Stimulated activated naive CD8-positive, alpha-beta T cell treated with anti-CD3 and anti-CD28 coated beads, Interleukin-15, Interleukin-2, amounts not matched to agents 100 ng/mL and 50 ng/mL, for 24 hours (primary cell): Measurements from ENCODE around the gene STK17A.
"Not testable (repeated sequence)": the region's sequence is repeated elsewhere in the genome, so short reads cannot be mapped to it uniquely, and the experiment has no call there.

Experiments
- H3K27ac Mint-ChIP-seq: one replicate; pipeline ENCODE4 v1.8.0; 2021; ENCODE audit warnings: mild to moderate bottlenecking, mixed read lengths
- H3K27me3 Mint-ChIP-seq: one replicate; pipeline ENCODE4 v1.8.0; 2021; ENCODE audit warnings: mixed read lengths
- H3K36me3 Mint-ChIP-seq: one replicate; pipeline ENCODE4 v1.8.0; 2021; ENCODE audit warnings: low read depth, mixed read lengths
- H3K4me1 Mint-ChIP-seq: one replicate; pipeline ENCODE4 v1.8.0; 2021; ENCODE audit warnings: low read depth, mixed read lengths
- H3K4me3 Mint-ChIP-seq: one replicate; pipeline ENCODE4 v1.8.0; 2021; ENCODE audit warnings: mild to moderate bottlenecking, mixed read lengths
- H3K9me3 Mint-ChIP-seq: one replicate; pipeline ENCODE4 v1.8.0; 2021; ENCODE audit warnings: mixed read lengths

The STK17A gene

DNA sequence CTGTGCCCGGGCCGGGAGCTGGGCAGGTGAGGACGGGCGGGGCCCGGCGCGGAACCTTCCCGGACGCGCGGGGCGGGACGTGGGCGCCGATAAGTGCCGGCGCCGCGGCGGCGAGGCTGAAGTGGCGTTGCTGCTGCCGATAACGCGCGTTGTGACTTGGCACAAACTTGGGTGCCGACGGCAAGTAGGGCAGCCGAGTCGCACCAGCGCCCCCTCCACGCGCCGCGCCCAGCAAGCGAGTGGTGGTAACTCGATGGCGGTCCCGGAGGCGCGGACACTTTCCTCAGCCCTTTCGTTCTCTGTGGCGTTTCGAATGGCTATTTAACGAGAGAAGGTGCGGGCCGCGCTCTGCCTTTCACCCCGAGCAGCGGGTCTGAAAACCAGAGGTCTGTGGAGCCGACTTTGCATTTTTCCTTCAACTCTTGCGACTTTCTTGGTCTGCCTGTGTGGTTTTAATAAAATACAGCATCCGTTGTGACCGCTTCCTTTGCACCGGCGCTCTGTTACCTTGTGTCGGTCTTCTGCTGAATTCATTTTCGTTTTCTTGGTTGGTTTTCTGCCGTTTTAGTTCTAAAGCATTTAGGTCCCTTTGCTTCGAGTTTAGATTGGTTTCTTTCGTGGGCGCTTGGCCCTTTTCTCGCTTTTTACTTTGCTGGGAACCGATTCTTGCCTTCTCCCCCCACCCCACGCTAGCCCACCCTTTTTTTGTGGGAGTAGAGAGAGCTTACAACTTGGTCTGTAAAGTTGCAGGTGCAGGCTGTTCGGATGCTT is 701 bp downstream of the STK17A start:
- Mint-ChIP-seq H3K27ac (peak overlapping the region; percentile 96), H3K27me3 (peaks cover 15% of the 10 kb centered on the region), H3K9me3 (no peaks in the 10 kb centered on the region), H3K4me3 (peak overlapping the region; percentile 94), H3K4me1 (peaks cover 38% of the 10 kb centered on the region), H3K36me3 (no peaks in the 10 kb centered on the region)

DNA sequence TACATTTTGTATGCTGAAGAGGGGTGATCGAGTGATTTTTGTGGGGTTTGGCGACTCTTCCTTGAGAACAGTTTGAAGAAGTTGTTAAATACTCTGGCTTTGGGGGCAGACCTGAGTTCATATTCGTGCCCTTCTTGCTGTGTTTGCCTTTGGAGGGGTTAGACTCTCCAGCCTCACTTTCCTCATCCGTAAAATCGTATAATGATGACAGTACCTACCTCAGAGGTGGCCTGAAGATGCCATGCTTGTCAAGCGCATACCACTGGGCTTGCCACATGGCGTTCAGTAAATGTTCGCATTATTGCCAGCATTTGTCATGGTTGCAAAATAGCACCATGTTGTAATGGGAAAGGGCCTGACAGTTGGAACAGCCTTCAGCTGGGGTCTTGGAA is 1.3 kb downstream of the STK17A start:
- H3K4me3 Mint-ChIP-seq: peak overlapping the region; percentile 94
- peaks cover 44% of the 10 kb centered on the region for H3K4me1 Mint-ChIP-seq
- H3K27ac Mint-ChIP-seq: peak overlapping the region; percentile 96
- no peaks in the 10 kb centered on the region for H3K9me3 Mint-ChIP-seq
- H3K36me3 Mint-ChIP-seq: no peaks in the 10 kb centered on the region
- H3K27me3 Mint-ChIP-seq: peaks cover 15% of the 10 kb centered on the region

DNA sequence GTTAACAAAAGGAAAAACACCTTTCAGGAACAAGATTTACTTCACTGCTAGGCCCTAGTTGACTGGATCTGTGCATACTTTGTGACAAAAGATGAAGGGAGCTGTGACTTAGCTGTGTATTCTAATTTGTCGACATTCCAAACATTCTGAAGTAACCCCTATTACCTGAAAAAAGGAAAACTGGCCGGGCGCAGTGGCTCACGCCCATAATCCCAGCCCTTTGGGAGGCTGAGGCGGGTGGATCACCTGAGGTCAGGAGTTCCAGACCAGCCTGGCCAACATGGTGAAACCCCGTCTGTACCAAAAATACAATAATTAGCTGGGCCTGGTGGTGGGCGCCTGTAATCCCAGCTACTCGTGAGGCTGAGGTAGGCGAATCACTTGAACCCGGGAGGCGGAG is 1.8 kb downstream of the STK17A start:
- H3K9me3 Mint-ChIP-seq, H3K36me3 Mint-ChIP-seq: not testable (repeated sequence)
- Mint-ChIP-seq H3K27ac (peak overlapping the region; percentile 96), H3K4me1 (peaks cover 49% of the 10 kb centered on the region), H3K4me3 (peak overlapping the region; percentile 94), H3K27me3 (peaks cover 15% of the 10 kb centered on the region)

DNA sequence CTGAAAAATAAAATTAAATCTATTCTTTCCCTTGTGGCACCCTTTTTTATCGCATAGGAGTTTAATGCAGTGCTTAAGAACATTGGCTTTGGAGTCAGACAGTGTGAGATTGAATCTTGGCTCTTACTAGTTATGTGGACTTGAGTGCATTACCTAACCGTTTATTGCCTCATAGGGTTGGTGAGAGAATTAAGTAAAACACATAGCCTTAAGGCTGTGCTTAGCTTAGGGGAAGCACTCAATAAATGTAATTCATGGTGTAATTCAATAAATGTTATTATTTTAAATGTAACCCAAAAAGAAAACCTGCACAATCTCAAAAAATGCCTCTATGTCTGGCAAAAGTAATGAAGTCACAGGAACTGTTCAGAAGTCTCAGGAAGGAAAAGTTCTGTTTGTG is 2.7 kb downstream of the STK17A start:
- H3K36me3 Mint-ChIP-seq: no peaks in the 10 kb centered on the region
- H3K4me1 Mint-ChIP-seq: peaks cover 58% of the 10 kb centered on the region
- peaks cover 15% of the 10 kb centered on the region for H3K27me3 Mint-ChIP-seq
- H3K9me3 Mint-ChIP-seq: no peaks in the 10 kb centered on the region
- peak overlapping the region; percentile 94 for H3K4me3 Mint-ChIP-seq
- H3K27ac Mint-ChIP-seq: peak overlapping the region; percentile 87

DNA sequence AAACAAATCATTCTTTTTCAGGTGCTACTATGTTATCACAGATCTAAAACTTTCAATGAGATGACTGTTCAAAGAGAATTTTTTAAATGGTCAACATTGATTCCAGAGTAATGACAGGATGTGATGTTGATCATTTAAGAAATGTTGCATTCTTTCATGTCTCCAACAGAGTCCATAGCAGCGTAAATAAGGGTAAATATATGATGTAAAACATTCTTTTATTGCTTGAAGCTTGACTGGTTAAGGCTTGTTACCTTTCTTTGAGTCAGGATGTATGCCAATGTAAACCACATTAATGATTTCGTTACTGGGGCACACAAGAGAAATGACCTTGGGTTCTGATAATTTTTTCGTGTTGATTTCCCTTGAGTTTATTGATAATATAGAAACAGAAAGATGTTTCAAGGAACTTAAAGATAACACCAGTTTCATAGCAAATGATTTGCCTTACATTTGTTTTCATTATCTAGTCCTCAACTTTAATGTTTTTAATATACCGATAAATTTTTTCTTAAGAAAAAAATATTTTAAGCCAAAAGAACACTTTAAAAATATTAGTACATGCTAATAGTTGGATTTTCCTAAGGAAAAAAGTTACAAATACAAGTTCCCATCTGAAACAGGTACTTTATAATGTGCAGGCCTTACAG is 3.5 kb downstream of the STK17A start:
- Mint-ChIP-seq H3K9me3 (no peaks in the 10 kb centered on the region), H3K36me3 (no peaks in the 10 kb centered on the region), H3K4me1 (peaks cover 66% of the 10 kb centered on the region), H3K27ac (peak overlapping the region; percentile 87), H3K4me3 (peak overlapping the region; percentile 94), H3K27me3 (peaks cover 8% of the 10 kb centered on the region)

DNA sequence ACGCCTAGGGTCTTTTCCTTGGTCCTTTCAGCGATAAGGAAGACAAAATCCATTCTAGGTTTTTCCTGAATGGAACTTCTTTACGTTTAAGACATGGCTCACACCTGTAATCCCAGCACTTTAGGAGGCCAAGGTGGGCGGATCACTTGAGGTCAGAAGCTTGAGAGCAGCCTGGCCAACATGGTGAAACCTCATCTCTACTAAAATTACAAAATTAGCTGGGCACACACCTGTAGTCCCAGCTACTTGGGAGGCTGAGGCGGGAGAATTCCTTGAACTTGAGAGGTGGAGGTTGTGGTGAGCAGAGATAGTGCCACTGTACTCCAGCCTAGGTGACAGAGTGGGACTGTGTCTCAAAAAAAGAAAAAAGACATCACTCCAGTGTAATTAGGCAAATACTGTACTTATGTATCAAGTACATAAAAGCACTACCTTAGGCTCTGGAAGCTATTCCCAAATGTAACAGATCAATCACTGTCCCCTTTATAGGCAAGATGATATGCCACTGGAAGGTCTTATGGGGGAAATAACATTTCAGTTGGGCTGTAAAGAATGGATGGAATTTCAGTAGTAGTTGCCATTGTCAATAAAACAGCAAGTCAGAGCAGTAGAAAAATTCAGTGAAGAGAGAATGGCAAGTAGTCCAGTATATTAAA is 5.7 kb downstream of the STK17A start:
- H3K27ac Mint-ChIP-seq: peak overlapping the region; percentile 66
- H3K27me3 Mint-ChIP-seq: no peaks in the 10 kb centered on the region
- H3K4me3 Mint-ChIP-seq: peak overlapping the region; percentile 48
- H3K9me3 Mint-ChIP-seq: no peaks in the 10 kb centered on the region
- peaks cover 4% of the 10 kb centered on the region for H3K36me3 Mint-ChIP-seq
- peaks cover 76% of the 10 kb centered on the region for H3K4me1 Mint-ChIP-seq

DNA sequence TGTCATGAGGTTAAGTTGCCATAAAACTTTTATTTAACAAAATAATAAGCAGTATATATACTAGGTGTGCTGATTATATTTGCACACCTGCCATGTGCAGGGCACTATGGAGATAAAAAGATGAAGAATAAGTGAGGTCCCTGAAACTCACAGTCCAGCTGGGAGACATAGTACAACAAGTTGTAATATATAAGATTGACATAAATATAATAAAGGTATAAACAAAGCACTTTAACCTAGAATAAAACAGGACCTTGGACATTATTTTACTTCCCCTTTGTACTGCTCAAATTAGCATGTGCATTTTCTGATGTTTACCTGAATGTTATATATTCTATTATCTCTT is 6.2 kb downstream of the STK17A start:
- H3K27ac Mint-ChIP-seq: peak overlapping the region; percentile 49
- no peaks in the 10 kb centered on the region for H3K27me3 Mint-ChIP-seq
- H3K4me1 Mint-ChIP-seq: peaks cover 81% of the 10 kb centered on the region
- H3K36me3 Mint-ChIP-seq: peaks cover 4% of the 10 kb centered on the region
- H3K4me3 Mint-ChIP-seq: peak overlapping the region; percentile 11
- no peaks in the 10 kb centered on the region for H3K9me3 Mint-ChIP-seq

DNA sequence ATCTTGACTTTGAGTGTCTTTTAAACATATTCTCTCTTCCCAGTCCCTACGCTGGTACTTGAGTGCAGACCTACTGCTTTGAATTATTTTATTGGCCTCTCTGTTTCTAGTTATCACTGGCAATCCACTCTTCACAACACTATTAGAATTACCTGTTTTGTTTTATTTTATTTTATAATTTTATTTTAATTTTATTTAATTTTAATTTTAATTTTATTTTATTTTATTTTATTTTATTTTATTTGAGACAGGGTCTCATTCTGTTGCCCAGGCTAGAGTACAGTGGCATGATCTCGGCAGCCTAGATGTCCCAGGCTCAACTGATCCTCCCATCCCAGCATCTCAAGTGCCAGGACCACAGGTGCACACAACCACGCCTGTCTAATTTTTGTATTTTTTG is 6.8 kb downstream of the STK17A start:
- H3K9me3 Mint-ChIP-seq: no peaks in the 10 kb centered on the region
- H3K4me3 Mint-ChIP-seq: peak overlapping the region; percentile 21
- H3K36me3 Mint-ChIP-seq: peaks cover 4% of the 10 kb centered on the region
- H3K27me3 Mint-ChIP-seq: no peaks in the 10 kb centered on the region
- peaks cover 88% of the 10 kb centered on the region for H3K4me1 Mint-ChIP-seq
- peak overlapping the region; percentile 66 for H3K27ac Mint-ChIP-seq

DNA sequence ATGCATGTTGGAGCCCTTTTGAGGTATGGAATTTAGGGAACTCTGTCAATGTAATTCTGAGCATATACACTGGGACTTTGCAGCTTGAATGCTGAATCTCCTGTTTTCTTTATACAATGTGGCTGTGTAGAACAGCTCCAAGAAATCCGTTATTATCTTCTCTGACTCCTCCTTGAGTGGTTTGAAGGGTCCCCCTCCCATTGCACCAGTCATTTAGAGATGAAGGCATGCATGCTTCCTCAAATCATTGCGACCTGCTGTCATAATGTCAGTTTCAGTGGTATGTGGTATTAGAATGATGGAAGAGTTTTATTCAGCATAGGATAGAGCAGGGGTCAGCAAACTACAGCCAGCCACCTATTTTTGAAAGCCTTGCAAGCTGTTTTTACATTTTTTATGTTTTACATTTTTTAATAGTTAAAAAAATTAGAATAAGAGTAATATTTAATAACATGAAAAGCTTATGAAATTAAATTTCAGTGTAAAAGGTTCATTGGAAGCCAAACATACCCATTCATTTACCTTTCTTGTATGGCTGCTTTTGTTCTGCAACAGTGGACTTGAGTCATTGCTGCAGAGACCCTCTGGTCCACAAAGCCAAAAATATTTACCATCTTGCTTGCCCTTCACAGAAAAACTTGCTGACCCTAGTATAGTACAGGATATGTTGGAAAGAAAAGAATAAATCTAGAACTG is 8.1 kb downstream of the STK17A start:
- H3K9me3 Mint-ChIP-seq: no peaks in the 10 kb centered on the region
- H3K27ac Mint-ChIP-seq: peak overlapping the region; percentile 87
- H3K36me3 Mint-ChIP-seq: peaks cover 9% of the 10 kb centered on the region
- peaks cover 90% of the 10 kb centered on the region for H3K4me1 Mint-ChIP-seq
- peak overlapping the region; percentile 70 for H3K4me3 Mint-ChIP-seq
- no peaks in the 10 kb centered on the region for H3K27me3 Mint-ChIP-seq

DNA sequence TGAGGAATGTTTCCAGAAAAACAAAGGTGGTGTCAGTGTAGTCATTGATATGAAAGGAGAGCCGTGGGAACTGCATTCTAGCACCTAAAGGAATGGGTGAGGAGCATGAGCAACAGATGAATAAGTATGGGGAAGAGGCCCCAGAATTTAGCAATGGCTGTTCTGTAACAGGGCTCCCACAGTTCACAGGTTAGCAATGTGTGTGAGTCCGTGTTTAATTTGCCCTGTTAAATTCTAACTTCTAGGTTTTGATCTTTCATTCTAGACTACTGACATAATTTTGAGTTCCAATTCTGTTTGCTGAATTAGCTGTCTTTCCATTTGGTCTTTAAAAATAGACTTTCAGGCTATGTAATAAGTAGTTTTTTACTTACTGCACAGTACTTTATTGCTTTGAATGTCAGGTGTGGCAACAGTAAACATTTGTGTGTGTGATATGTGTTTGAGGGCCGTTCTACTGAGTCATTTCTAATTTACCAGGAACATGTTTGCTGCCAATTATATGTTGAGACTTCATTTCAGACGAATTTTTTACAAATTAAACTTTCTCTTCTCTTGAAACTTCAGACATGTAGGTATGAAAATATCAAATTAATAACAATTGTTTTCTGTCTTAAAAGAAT is 8.8 kb downstream of the STK17A start:
- peaks cover 90% of the 10 kb centered on the region for H3K4me1 Mint-ChIP-seq
- peak overlapping the region; percentile 87 for H3K27ac Mint-ChIP-seq
- no peaks in the 10 kb centered on the region for H3K27me3 Mint-ChIP-seq
- peaks cover 13% of the 10 kb centered on the region for H3K36me3 Mint-ChIP-seq
- H3K4me3 Mint-ChIP-seq: peak overlapping the region; percentile 34
- no peaks in the 10 kb centered on the region for H3K9me3 Mint-ChIP-seq

DNA sequence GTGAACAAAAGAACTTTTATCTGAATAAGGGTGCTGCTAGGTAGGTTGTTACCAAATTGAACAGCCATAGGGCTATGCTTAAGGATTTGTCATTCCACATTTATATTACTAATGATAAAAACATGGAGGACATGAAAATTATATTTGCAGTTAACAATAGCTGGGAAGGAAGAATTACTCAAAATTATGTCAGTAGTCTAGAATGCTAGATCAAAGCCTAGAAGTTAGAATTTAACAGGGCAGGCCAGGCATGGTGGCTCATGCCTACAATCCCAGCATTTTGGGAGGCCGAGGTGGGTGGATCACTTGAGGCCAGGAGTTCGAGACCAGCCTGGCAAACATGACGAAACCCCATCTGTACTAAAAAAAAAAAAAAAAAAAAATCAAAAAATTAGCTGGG is 9.4 kb downstream of the STK17A start:
- H3K27me3 Mint-ChIP-seq: no peaks in the 10 kb centered on the region
- peak overlapping the region; percentile 34 for H3K4me3 Mint-ChIP-seq
- peaks cover 17% of the 10 kb centered on the region for H3K36me3 Mint-ChIP-seq
- H3K27ac Mint-ChIP-seq: peak overlapping the region; percentile 87
- H3K9me3 Mint-ChIP-seq: no peaks in the 10 kb centered on the region
- peaks cover 90% of the 10 kb centered on the region for H3K4me1 Mint-ChIP-seq

DNA sequence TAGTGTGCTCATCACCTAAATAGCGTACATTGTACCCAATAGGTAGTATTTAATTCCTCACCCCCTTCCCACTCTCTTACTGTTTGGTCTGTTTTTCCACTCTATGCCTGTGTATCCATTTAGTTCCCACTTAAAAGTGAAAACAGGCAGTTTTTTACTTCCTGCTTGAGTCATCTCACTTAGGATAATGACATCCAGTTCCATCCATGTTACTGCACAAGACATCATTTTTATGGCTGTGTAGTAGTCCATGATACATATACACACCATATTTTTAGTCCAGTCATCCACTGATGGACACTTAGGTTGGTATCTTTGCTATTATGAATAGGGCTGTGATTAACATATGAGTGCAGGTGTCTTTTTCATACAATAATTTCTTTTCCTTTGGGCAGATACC is 10.1 kb downstream of the STK17A start:
- peaks cover 18% of the 10 kb centered on the region for H3K36me3 Mint-ChIP-seq
- no peaks in the 10 kb centered on the region for H3K27me3 Mint-ChIP-seq
- peak overlapping the region; percentile 11 for H3K4me3 Mint-ChIP-seq
- peak overlapping the region; percentile 70 for H3K27ac Mint-ChIP-seq
- H3K9me3 Mint-ChIP-seq: no peaks in the 10 kb centered on the region
- H3K4me1 Mint-ChIP-seq: peaks cover 88% of the 10 kb centered on the region

DNA sequence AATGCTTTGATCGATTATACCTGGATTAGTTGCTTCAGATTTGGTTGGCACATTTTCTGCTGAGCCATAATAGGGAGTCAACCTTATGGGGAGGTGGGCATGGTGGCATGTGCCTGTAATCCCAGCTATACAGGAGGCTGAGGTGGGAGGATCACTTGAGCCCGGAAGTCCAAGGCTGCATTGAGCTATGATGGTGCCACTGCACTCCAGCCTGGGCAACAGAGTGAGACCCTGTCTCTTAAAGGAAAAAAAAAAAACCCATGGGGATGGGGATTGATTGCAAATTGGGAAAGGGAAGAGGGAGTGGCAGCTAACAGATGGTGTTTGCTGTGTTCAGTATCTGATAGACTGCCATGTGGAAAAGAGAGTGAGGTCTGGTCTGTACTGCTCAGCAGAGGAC is 11.1 kb downstream of the STK17A start:
- Mint-ChIP-seq H3K4me1 (peaks cover 88% of the 10 kb centered on the region), H3K36me3 (peaks cover 26% of the 10 kb centered on the region), H3K27ac (peak overlapping the region; percentile 87)

DNA sequence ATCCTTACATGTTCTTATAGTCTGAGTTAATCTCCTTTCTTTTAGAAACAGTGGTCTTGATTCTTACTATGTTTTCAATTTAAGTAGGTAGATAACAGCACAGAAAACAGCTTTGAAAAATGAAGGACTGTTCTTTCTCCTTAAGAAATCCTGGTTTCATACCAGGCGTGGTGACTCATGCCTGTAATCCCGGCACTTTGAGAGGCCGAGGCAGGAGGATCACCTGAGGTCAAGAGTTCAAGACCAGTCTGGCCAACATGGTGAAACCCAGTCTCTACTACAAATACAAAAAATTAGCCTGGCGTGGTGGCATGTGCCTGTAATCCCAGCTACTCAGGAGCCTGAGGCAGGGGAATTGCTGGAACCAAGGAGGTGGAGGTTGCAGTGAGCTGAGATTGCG is 13.5 kb downstream of the STK17A start:
- not testable (repeated sequence) for H3K27ac Mint-ChIP-seq, H3K9me3 Mint-ChIP-seq, H3K27me3 Mint-ChIP-seq, H3K4me3 Mint-ChIP-seq
- Mint-ChIP-seq H3K4me1 (peaks cover 78% of the 10 kb centered on the region), H3K36me3 (peaks cover 38% of the 10 kb centered on the region)

More for the DNA sequence above, 11.1 kb downstream of the STK17A start:
- peak overlapping the region; percentile 73 for H3K4me3 Mint-ChIP-seq
- H3K9me3 Mint-ChIP-seq: no peaks in the 10 kb centered on the region
- H3K27me3 Mint-ChIP-seq: no peaks in the 10 kb centered on the region
